WI38 (cell line): ENCODE results near the gene TESK2.

Experiments
- H3K4me3 ChIP-seq: 2 replicates; pipeline ENCODE4 v1.5.1; 2011; ENCODE audit warnings: low read depth, mild to moderate bottlenecking, control low read depth, low read length
- CTCF ChIP-seq: IDR thresholded peaks from 2 replicates; pipeline ENCODE4 v1.5.1; 2012; ENCODE audit warnings: low read depth, mild to moderate bottlenecking, control low read depth, low read length

TESK2 gene

GRCh38 chr1:45412899-45413298 lies 78.1 kb downstream of the TESK2 start:
- no peak overlapping the region for H3K4me3 ChIP-seq
- TF ChIP-seq CTCF: no peak

GRCh38 chr1:45411510-45411899 lies 79.5 kb downstream of the TESK2 start:
- TF ChIP-seq CTCF: no peak
- H3K4me3 ChIP-seq: no peak overlapping the region

- H3K4me3 ChIP-seq: no peak overlapping the region
- no peak for TF ChIP-seq CTCF
Observed at GRCh38 chr1:45410850-45411509, 80.0 kb downstream of the TESK2 start.

GRCh38 chr1:45409276-45409675 lies 81.7 kb downstream of the TESK2 start:
- no peak overlapping the region for H3K4me3 ChIP-seq
- no peak for TF ChIP-seq CTCF

- TF ChIP-seq CTCF: no peak
- H3K4me3 ChIP-seq: no peak overlapping the region
Observed at GRCh38 chr1:45407629-45408287, 83.2 kb downstream of the TESK2 start.

- H3K4me3 ChIP-seq: no peak overlapping the region
- no peak for TF ChIP-seq CTCF
Observed at GRCh38 chr1:45405636-45406035, 85.3 kb downstream of the TESK2 start.

- no peak for TF ChIP-seq CTCF
- H3K4me3 ChIP-seq: no peak overlapping the region
Observed at GRCh38 chr1:45403718-45404117, 87.2 kb downstream of the TESK2 start.
